ENCODE data around the gene GNB1. TPM values are rescaled to one million over a fixed set of nuclear protein-coding genes. Genes with fewer than 3 reads are reported as not detected.

GNB1 gene
- polyA plus RNA-seq, 1 donor: 157 TPM

- no peak for DNase-seq (ENCODE audit: low read depth)
These were observed 63.6 kb downstream of the GNB1 start for GRCh38 chr1:1827089-1827848.

DNA sequence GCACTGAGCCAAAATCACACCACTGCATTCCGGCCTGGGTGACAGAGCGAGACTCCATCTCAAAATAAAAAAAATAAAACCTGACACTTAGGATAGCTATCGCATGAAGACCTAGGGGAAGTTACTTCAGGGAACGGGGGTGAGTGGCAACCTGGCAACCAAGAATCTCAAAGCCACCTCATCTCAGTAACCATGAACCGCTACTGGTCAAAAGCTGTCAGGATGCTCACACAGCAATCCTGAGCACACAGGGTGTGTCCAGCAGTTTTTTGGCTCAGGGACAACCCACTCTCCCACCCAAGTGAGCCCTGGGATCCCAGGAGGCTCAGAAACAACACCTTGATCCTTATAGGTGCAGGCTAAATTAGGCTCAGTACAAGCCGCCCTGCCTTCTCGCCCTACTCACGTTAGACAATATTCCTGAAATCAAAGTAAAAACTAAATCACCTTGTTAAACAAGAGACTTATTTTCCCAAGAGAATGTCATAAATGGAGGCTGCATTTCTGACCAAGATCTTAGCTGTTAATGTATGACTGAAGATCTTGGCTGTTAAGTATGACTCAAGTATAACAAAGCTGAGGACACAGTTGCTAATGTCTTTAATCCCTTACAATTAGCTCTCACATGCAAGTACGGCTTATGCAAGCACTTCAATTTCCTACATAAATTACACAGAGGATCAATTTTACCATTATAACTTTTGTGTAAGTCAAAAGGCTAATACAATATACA is 64.4 kb downstream of the GNB1 start:
- no peak for DNase-seq (ENCODE audit: low read depth)

GRCh38 chr1:1825217-1825616 is 65.7 kb downstream of the GNB1 start:
- DNase-seq (ENCODE audit: low read depth): no peak

DNA sequence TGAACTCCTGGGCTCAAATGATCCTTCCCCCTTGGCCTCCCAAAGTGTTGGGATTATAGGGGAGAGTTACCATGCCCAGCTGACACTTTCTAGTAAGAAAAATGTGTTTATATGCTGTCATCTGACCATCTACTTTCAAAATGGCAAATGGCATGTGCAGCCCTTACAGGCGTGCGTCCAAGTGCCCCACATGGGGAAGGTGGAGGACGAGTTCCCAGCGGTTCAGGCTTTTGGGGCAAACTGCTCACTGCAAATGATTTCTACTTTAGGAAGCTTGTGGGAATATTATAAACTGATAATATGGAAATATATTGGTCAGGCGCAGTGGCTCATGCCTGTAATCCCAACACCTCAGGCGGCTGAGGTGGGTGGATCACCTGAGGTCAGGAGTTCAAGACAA is 71.1 kb downstream of the GNB1 start:
- DNase-seq (ENCODE audit: low read depth): no peak

DNA sequence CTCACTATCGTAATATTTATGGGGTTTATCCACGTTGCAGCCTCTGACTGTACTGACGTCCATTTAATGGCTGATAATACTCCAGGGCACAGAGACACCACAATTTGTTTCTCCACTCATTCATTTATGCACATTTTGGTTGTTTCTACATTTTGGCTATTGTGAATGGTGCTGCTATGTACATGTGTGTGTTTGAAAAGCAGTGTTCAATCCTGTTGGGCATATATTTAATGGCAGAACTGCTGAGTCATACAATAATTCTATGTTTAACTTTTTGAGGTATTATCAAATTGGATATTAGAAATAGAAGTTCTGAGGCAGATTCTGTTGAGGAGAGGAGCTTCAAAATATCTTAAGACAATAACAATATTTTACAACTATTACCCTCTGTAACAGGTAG is 73.7 kb downstream of the GNB1 start:
- DNase-seq (ENCODE audit: low read depth): no peak

- DNase-seq (ENCODE audit: low read depth): no peak
These were observed 75.1 kb downstream of the GNB1 start for GRCh38 chr1:1815606-1816281.

GRCh38 chr1:1809489-1809888 is 81.4 kb downstream of the GNB1 start:
- no peak for DNase-seq (ENCODE audit: low read depth)

DNA sequence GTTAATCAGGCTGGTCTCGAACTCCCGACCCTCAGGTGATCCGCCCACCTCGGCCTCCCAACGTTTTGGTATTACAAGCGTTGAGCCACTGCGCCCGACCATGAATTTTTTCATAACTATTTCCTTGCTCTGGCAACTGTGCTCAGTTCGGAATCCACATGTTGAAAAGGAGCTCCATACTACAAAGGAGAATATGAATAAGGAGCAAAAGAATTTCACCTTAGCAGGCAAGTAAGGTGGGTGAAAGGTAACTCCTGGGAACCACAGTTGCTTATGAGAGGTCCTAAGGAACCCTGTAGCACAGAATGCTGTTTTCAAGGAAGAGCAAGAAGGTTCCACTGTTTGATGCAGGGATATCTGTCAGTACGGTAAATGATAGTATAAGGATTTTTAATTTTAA is 82.7 kb downstream of the GNB1 start:
- no peak for DNase-seq (ENCODE audit: low read depth)

GRCh38 chr1:1806890-1807289 is 84.0 kb downstream of the GNB1 start:
- no peak for DNase-seq (ENCODE audit: low read depth)

DNA sequence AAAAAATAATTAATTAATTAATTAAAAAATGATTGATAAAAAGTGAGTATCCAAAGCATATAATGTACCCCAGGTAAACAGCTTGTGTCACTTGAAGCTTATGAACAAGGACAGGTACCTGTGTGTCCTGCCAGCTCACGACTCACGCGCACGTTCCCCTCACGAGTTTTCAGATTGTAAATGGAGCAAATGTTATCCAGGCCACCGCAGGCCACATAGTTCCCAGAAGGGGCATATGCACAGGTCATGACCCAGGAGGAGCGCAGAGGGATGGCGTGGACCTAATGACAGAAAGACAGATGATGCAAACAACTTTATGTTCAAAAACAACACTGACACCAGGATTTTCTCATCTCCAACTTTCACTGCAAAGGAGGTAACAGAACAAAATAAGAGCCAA is 86.6 kb downstream of the GNB1 start:
- DNase-seq (ENCODE audit: low read depth): no peak

GRCh38 chr1:1802871-1803270 is 88.0 kb downstream of the GNB1 start:
- no peak for DNase-seq (ENCODE audit: low read depth)

GRCh38 chr1:1799716-1800115 is 91.2 kb downstream of the GNB1 start:
- no peak for DNase-seq (ENCODE audit: low read depth)

DNA sequence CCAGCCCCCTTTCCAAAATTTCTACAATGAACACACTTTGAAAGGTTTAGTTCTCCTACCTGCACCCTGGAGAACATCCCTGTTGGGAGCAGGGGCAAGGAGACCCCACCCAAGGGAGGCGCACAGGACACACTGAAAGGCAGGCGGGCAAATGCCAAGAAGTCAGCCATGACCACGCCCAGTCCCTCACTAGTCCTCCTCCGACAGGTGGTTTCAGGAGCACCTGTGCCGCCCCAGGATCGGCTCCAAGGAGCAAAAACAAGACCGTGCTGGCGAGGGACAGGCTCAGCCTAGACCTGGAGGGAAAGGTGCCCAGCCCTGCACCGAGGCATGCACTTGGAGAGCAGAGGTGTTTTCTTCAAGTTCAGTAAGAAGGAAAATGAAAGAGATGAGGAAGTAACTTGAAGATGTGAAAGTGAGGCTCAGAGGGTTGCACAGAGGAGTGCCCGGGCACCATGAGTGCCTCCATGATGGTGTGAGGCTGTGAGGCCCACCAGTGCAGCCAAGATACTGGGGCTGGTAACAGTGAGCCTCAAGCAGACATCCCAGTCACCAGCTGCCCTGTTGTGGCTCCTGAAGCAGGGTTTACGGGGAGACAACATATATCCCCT is 93.1 kb downstream of the GNB1 start:
- DNase-seq (ENCODE audit: low read depth): no peak

- DNase-seq (ENCODE audit: low read depth): no peak
These were observed 94.4 kb downstream of the GNB1 start for GRCh38 chr1:1796466-1796865.

- DNase-seq (ENCODE audit: low read depth): no peak
These were observed 95.9 kb downstream of the GNB1 start for GRCh38 chr1:1794999-1795398.

DNA sequence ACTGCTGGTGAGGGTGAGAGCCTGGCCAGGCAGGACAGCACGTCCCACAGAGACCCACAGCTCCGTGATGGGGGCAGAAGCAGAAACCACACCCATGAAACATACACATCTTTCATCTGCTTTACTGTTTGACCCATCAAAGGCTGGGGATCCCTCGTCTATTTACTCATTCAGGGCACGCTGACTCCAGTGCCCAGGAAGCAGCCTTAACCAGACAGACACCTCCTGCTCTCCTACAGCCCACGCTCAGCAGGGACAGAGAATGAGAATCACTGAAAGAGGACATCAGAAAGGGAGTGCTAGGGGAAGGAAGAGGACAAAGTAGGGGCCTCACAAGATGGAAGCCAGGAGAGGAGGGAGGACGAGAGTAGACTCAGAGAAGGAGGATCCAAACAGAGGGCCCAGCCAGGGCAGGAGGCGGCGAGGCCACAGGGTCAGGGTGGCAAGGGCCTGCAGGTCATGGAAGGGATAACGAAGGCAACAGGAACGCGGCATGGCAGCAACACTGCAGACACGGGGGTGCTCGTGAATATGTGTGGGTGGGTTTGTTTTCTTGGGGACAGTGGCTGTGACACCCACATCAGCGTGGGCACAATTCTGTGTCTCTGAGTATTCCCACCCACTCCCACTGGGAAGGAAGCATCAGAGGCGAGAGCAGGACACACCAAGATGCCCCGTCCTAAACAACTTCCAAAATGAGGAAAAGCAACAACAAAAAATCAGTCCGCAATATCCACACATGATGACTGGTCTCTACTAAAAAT is 97.2 kb downstream of the GNB1 start:
- DNase-seq (ENCODE audit: low read depth): no peak

GRCh38 chr1:1788646-1789431 is 102.0 kb downstream of the GNB1 start:
- DNase-seq (ENCODE audit: low read depth): no peak

DNA sequence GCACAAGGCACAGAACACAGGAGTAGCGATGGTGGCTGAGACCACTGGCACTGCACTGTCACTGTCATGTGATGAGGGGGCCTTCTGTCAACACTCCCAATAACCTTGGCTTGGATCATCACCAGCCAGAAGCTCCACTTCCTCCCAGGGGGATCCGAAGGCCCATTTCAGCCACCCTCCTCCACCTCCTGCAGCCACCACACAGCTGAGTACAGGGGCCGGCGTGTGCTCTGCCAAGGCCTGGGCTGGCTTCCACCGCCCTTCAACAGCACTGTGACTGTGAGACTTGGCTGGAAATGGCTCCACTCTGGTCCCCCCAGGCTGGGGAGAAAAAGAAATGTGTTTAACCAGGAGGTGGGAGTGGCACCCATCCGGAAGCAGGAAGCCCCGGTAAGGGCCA is 102.8 kb downstream of the GNB1 start:
- DNase-seq (ENCODE audit: low read depth): no peak

- DNase-seq (ENCODE audit: low read depth): no peak
These were observed 103.9 kb downstream of the GNB1 start for GRCh38 chr1:1786836-1787605.

- no peak for DNase-seq (ENCODE audit: low read depth)
These were observed 105.2 kb downstream of the GNB1 start for GRCh38 chr1:1785666-1786065.

All from forelimb muscle (tissue), 1 donor.